Fibroblast of lung (primary cell): ENCODE data around the gene C10orf71. TPM values are rescaled to one million over a fixed set of nuclear protein-coding genes. Genes with fewer than 3 reads are reported as not detected.

Experiments used
- DNase-seq, 2 donors: peaks; one replicate each; pipeline versions ENCODE4 v3.0.0 to v3.0.0-alpha.2; 2010; ENCODE audit warnings: low read depth in 2 of 2
- H2AFZ ChIP-seq: 2 replicates; pipeline ENCODE4 v1.5.1; 2012; ENCODE audit warnings: low read length, control low read depth, inconsistent platforms
- H3K27ac ChIP-seq: 2 replicates; pipeline ENCODE4 v1.5.1; 2011; ENCODE audit warnings: low read length, control low read depth; ENCODE audit not compliant: insufficient read depth
- H3K27me3 ChIP-seq: 2 replicates; pipeline ENCODE4 v1.5.1; 2011; ENCODE audit warnings: mild to moderate bottlenecking, low read length; ENCODE audit not compliant: control insufficient read depth, insufficient read depth
- H3K36me3 ChIP-seq: 2 replicates; pipeline ENCODE4 v1.5.1; 2011; ENCODE audit warnings: low read length; ENCODE audit not compliant: control insufficient read depth, insufficient read depth
- H3K4me1 ChIP-seq: 2 replicates; pipeline ENCODE4 v1.5.1; 2011; ENCODE audit warnings: low read length; ENCODE audit not compliant: control insufficient read depth, insufficient read depth; ENCODE audit errors: extremely low read depth
- H3K4me2 ChIP-seq: 2 replicates; pipeline ENCODE4 v1.5.1; 2011; ENCODE audit warnings: low read length, control low read depth; ENCODE audit not compliant: insufficient read depth; ENCODE audit errors: extremely low read depth
- H3K4me3 ChIP-seq, 4 experiments: fragments of 200-600 bp in 1 of 4; sonication (generic) in 1 of 4; replicated peaks in 1 of 4; 2 replicates each; pipeline ENCODE4 v1.5.1; 2011 to 2016; ENCODE audit warnings: low read length in 4 of 4, low read depth in 3 of 4, mild to moderate bottlenecking in 3 of 4, control low read depth in 2 of 4, inconsistent platforms in 1 of 4, mixed read lengths in 1 of 4; ENCODE audit not compliant: insufficient read depth in 1 of 4; ENCODE audit errors: control extremely low read depth in 1 of 4
- H3K79me2 ChIP-seq: 2 replicates; pipeline ENCODE4 v1.5.1; 2012; ENCODE audit warnings: mild to moderate bottlenecking, low read length, inconsistent platforms; ENCODE audit not compliant: control insufficient read depth, insufficient read depth
- H3K9ac ChIP-seq: 2 replicates; pipeline ENCODE4 v1.5.1; 2011; ENCODE audit warnings: mild to moderate bottlenecking, low read length, control low read depth; ENCODE audit not compliant: insufficient read depth
- H3K9me3 ChIP-seq: 2 replicates; pipeline ENCODE4 v1.5.1; 2012; ENCODE audit warnings: low read depth, low read length; ENCODE audit not compliant: control insufficient read depth, insufficient read depth
- H4K20me1 ChIP-seq: 2 replicates; pipeline ENCODE4 v1.5.1; 2011; ENCODE audit warnings: low read length; ENCODE audit not compliant: control insufficient read depth, insufficient read depth; ENCODE audit errors: extremely low read depth
- EZH2 ChIP-seq: IDR thresholded peaks from 2 replicates; pipeline ENCODE4 v1.5.1; 2012; ENCODE audit warnings: low read length, control low read depth, mild to moderate bottlenecking; ENCODE audit errors: missing control alignments
- polyA plus RNA-seq, 2 donors: library from polyadenylated mRNA; depleted of rRNA in 1 of 2; stranded (reverse) in 1 of 2; unstranded in 1 of 2; fragments of >200 nt; gene quantifications; 2 replicates each; pipeline ENCODE4 v1.2.1, GENCODE V29; 2011 to 2012; ENCODE audit warnings: missing spikeins in 1 of 2
- total RNA-seq: library from RNA; depleted of rRNA; stranded (reverse); fragments of >200 nt; gene quantifications from 2 replicates; pipeline ENCODE4 v1.2.1, GENCODE V29; 2014
- TF ChIP-seq, protein P1 (sequence below), 2 donors: IDR thresholded peaks in 1 of 2; conservative IDR thresholded peaks in 1 of 2; 1 replicate in 1 of 2; 2 replicates in 1 of 2; pipeline ENCODE4 v1.5.1; 2011 to 2012; ENCODE audit warnings: low read length in 2 of 2, control low read depth in 1 of 2, inconsistent platforms in 1 of 2, low read depth in 1 of 2, mild to moderate bottlenecking in 1 of 2

The C10orf71 gene
- total and polyA plus RNA-seq, 2 donors (not counting 1 experiment from before 2014, with no cell fraction given), result not detected

GRCh38 chr10:49320191-49320590 is 21.2 kb downstream of the C10orf71 start:
- Histone ChIP-seq H3K4me2 (no peak overlapping the region), H3K36me3 (no peaks in the 10 kb centered on the region), H4K20me1 (no peaks in the 10 kb centered on the region), H3K27me3 (no peaks in the 10 kb centered on the region), H3K9ac (no peak overlapping the region), H3K9me3 (no peaks in the 10 kb centered on the region), H3K27ac (no peak overlapping the region), H3K4me1 (no peaks in the 10 kb centered on the region), H3K4me3 (no peak overlapping the region), H3K79me2 (no peaks in the 10 kb centered on the region), H2AFZ (no peak overlapping the region)
- DNase-seq, result no peak
- no peak for TF ChIP-seq EZH2
- TF ChIP-seq, protein P1, sequence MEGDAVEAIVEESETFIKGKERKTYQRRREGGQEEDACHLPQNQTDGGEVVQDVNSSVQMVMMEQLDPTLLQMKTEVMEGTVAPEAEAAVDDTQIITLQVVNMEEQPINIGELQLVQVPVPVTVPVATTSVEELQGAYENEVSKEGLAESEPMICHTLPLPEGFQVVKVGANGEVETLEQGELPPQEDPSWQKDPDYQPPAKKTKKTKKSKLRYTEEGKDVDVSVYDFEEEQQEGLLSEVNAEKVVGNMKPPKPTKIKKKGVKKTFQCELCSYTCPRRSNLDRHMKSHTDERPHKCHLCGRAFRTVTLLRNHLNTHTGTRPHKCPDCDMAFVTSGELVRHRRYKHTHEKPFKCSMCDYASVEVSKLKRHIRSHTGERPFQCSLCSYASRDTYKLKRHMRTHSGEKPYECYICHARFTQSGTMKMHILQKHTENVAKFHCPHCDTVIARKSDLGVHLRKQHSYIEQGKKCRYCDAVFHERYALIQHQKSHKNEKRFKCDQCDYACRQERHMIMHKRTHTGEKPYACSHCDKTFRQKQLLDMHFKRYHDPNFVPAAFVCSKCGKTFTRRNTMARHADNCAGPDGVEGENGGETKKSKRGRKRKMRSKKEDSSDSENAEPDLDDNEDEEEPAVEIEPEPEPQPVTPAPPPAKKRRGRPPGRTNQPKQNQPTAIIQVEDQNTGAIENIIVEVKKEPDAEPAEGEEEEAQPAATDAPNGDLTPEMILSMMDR (conservative IDR thresholded peaks at IDR 0.05 in 1 of 2, IDR thresholded peaks at IDR 0.05 in 1 of 2; ENCODE audit: low read depth in 1 of 2, low read length in 2 of 2), result no peak

- Histone ChIP-seq H3K36me3 (no peaks in the 10 kb centered on the region), H3K27ac (no peak overlapping the region), H3K9me3 (no peaks in the 10 kb centered on the region), H3K79me2 (no peaks in the 10 kb centered on the region), H3K27me3 (no peaks in the 10 kb centered on the region), H3K4me2 (no peak overlapping the region), H4K20me1 (no peaks in the 10 kb centered on the region), H2AFZ (no peak overlapping the region), H3K9ac (no peak overlapping the region), H3K4me3 (no peak overlapping the region), H3K4me1 (no peaks in the 10 kb centered on the region)
- TF ChIP-seq, protein P1 (conservative IDR thresholded peaks at IDR 0.05 in 1 of 2, IDR thresholded peaks at IDR 0.05 in 1 of 2; ENCODE audit: low read depth in 1 of 2, low read length in 2 of 2), result no peak
- TF ChIP-seq EZH2, result no peak
- no peak for DNase-seq
These were observed 22.1 kb downstream of the C10orf71 start for GRCh38 chr10:49321021-49321420.

DNA sequence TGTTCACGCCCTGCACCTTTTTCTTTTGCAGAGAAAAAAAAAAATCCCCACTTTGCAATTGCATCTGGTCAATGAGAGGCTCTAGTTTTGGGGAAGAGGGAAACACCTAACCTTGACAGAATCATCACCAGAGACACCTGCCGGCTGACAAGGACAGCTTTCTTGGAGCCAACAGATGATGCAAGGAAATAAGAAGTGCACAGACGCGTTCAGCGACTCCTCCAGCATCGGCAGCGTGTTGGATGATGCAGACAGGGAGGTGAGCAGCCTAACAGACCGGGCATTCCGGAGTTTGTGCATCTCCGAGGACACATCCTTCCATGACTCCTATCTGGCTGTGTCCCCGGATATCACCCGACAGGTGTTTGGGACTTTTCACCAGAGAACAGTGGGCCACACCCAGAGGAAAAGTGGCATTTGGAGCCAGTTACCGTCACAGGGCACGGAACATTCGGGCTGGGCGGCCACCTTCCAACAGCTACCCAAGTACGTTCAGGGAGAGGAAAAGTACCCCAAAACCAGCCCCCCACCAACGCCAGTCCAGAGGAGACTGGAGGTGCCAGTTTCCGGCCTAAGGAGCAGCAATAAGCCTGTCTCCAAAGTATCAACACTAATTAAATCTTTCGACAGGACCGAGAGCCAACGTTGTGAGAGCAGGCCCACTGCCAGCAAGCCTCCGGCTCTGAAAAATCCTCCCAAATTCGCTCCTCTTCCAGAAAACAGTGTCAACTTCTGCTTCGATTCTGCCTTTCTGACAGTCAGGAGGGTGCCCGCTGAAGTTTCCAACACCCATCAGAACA is 23.6 kb downstream of the C10orf71 start:
- Histone ChIP-seq H3K27me3 (no peaks in the 10 kb centered on the region), H3K27ac (no peak overlapping the region), H3K9ac (no peak overlapping the region), H3K4me3 (no peak overlapping the region), H2AFZ (no peak overlapping the region), H3K36me3 (no peaks in the 10 kb centered on the region), H4K20me1 (no peaks in the 10 kb centered on the region), H3K4me2 (no peak overlapping the region), H3K79me2 (no peaks in the 10 kb centered on the region), H3K9me3 (no peaks in the 10 kb centered on the region), H3K4me1 (no peaks in the 10 kb centered on the region)
- no peak for DNase-seq
- no peak for TF ChIP-seq EZH2
- TF ChIP-seq, protein P1 (conservative IDR thresholded peaks at IDR 0.05 in 1 of 2, IDR thresholded peaks at IDR 0.05 in 1 of 2; ENCODE audit: low read depth in 1 of 2, low read length in 2 of 2), result no peak
